ENCODE results near the gene FEM1A. TPM values are rescaled to one million over a fixed set of nuclear protein-coding genes. Genes with fewer than 3 reads are reported as not detected.

FEM1A gene
- total and polyA plus RNA-seq, 2 of the 13 experiments (the other 11 are each of a cell fraction or from before 2014, with no cell fraction given), result 3.2 to 10.8 TPM

DNA sequence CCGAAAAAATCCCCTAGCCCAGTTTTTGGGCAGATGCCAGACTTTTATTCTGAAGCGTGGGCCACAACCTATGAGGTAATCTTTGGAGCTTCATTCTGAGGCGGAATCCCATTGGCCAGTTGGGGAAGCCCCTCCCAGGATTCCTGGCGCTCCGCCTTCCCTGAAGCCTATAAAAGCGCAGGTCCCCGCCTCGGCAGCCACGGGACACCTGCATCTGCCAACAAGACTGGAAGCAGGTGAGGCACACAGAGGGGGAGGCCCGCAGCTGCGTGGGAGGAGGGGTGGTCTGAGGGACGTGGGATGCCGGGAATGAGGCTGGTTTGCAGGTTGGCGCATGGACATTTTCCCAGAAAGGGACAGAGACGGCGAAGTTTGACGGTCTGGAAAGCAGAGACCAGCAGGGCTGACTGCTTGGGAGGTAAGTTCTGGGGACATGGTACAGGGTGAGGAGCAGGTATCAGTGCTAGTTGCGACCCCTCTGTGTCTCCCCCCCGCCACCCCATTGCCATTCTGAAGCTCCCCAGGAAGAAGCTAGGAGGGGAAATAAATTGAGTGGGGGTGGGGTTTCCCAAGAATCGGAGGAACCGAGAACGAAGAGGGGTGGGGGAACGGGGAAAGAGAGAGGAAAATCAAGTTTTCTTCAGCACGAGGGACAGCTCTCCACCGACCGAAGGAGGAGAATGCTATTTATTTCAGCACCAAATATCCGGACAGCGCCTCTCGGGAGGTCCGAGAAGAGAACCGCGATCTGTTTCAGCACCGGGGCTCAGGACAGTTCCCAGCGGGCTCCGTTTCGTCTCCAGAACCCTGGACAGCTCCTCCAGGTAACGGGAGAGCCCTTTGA lies 22.4 kb upstream of the FEM1A start (continued):
- TF ChIP-seq RFXANK (CRISPR knock-in tag; IDR thresholded peaks at IDR 0.05), result peak; percentile 99
- TF ChIP-seq, protein P1, sequence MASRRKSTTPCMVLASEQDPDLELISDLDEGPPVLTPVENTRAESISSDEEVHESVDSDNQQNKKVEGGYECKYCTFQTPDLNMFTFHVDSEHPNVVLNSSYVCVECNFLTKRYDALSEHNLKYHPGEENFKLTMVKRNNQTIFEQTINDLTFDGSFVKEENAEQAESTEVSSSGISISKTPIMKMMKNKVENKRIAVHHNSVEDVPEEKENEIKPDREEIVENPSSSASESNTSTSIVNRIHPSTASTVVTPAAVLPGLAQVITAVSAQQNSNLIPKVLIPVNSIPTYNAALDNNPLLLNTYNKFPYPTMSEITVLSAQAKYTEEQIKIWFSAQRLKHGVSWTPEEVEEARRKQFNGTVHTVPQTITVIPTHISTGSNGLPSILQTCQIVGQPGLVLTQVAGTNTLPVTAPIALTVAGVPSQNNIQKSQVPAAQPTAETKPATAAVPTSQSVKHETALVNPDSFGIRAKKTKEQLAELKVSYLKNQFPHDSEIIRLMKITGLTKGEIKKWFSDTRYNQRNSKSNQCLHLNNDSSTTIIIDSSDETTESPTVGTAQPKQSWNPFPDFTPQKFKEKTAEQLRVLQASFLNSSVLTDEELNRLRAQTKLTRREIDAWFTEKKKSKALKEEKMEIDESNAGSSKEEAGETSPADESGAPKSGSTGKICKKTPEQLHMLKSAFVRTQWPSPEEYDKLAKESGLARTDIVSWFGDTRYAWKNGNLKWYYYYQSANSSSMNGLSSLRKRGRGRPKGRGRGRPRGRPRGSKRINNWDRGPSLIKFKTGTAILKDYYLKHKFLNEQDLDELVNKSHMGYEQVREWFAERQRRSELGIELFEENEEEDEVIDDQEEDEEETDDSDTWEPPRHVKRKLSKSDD (CRISPR knock-in tag; IDR thresholded peaks at IDR 0.05; ENCODE audit: low read depth), result peak; percentile 100
- TF ChIP-seq ZNF768 (CRISPR knock-in tag; IDR thresholded peaks at IDR 0.05), result peak; percentile 94
- peak; percentile 100 for TF ChIP-seq ZNF556 (CRISPR knock-in tag; IDR thresholded peaks at IDR 0.05; ENCODE audit: borderline replicate concordance)
- TF ChIP-seq, protein P2, sequence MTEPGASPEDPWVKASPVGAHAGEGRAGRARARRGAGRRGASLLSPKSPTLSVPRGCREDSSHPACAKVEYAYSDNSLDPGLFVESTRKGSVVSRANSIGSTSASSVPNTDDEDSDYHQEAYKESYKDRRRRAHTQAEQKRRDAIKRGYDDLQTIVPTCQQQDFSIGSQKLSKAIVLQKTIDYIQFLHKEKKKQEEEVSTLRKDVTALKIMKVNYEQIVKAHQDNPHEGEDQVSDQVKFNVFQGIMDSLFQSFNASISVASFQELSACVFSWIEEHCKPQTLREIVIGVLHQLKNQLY (CRISPR knock-in tag; IDR thresholded peaks at IDR 0.05), result peak; percentile 98
- peak; percentile 100 for TF ChIP-seq HDAC1 (CRISPR knock-in tag; IDR thresholded peaks at IDR 0.05)
- peak; percentile 95 for TF ChIP-seq ZBTB33 (CRISPR knock-in tag; IDR thresholded peaks at IDR 0.05)
- peak; percentile 100 for TF ChIP-seq ZNF552 (CRISPR knock-in tag; IDR thresholded peaks at IDR 0.05; ENCODE audit: borderline replicate concordance)
- peak; percentile 100 for TF ChIP-seq ZNF839 (CRISPR knock-in tag; IDR thresholded peaks at IDR 0.05; ENCODE audit: borderline replicate concordance)
- peak; percentile 100 for TF ChIP-seq DZIP1 (CRISPR knock-in tag; IDR thresholded peaks at IDR 0.05)
- TF ChIP-seq ZMYM4 (CRISPR knock-in tag; IDR thresholded peaks at IDR 0.05), result peak; percentile 99
- TF ChIP-seq, protein P3, sequence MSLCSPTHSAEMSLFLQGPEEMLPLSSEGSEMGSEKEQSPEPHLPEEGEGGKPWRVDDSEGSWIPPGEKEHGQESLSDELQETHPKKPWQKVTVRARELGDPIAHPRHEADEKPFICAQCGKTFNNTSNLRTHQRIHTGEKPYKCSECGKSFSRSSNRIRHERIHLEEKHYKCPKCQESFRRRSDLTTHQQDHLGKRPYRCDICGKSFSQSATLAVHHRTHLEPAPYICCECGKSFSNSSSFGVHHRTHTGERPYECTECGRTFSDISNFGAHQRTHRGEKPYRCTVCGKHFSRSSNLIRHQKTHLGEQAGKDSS (CRISPR knock-in tag; IDR thresholded peaks at IDR 0.05; ENCODE audit: borderline replicate concordance, low read depth), result peak; percentile 100
- peak; percentile 100 for TF ChIP-seq SNAI1 (CRISPR knock-in tag; IDR thresholded peaks at IDR 0.05; ENCODE audit: borderline replicate concordance)
- peak; percentile 99 to 100 for TF ChIP-seq KLF16 (CRISPR knock-in tag; IDR thresholded peaks at IDR 0.05)
- peak; percentile 100 for TF ChIP-seq ZNF570 (CRISPR knock-in tag; IDR thresholded peaks at IDR 0.05; ENCODE audit: borderline replicate concordance)
